Measurements from ENCODE around the gene SEMA6A. TPM values are rescaled to one million over a fixed set of nuclear protein-coding genes. Genes with fewer than 3 reads are reported as not detected.

Gene SEMA6A
- total RNA-seq, 4 donors from 2014 or later = 22.4 to 118 (median 48.7) TPM

GRCh38 chr5:116459301-116459700 is 115.3 kb downstream of the SEMA6A start:
- Histone ChIP-seq H3K9me3 (no peaks in the 10 kb centered on the region), H3K4me3 (no peak overlapping the region), H3K36me3 (no peaks in the 10 kb centered on the region), H3K27me3 (no peaks in the 10 kb centered on the region), H3K4me1 (no peaks in the 10 kb centered on the region), H3K27ac (no peak overlapping the region)
- DNase-seq = no peak
- intact Hi-C loops (cut with DNase I; ENCODE audit: low total_unique reads) = no loop called here
- TF ChIP-seq CTCF (IDR thresholded peaks at IDR 0.05) = no peak
- TF ChIP-seq POLR2A (IDR thresholded peaks at IDR 0.05) = no peak

DNA sequence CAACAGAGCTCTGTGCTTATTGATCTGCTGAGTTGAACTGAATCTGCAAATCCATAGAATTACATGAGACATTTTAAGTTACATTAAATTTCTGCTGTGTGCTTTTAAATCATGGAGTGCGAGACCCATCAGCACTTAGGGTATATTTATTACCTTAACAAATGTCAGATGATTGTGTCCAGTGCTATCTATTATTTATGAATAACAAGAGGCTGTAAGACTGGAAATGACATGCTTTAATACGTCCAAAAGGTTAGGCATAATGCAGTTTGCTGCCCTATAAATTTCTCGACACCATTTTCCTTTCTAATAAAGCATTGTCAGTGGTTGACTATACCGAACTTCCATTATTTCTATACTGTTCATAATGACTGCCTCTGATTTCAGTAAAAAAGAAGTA is 117.6 kb downstream of the SEMA6A start:
- Histone ChIP-seq H3K9me3 (no peaks in the 10 kb centered on the region), H3K27ac (no peak overlapping the region), H3K27me3 (no peaks in the 10 kb centered on the region), H3K4me3 (no peak overlapping the region), H3K36me3 (no peaks in the 10 kb centered on the region), H3K4me1 (no peaks in the 10 kb centered on the region)
- intact Hi-C loops (cut with DNase I; ENCODE audit: low total_unique reads) = no loop called here
- DNase-seq = no peak
- no peak for TF ChIP-seq CTCF (IDR thresholded peaks at IDR 0.05)
- TF ChIP-seq POLR2A (IDR thresholded peaks at IDR 0.05) = no peak

- no peak for DNase-seq
- Histone ChIP-seq H3K4me1 (no peaks in the 10 kb centered on the region), H3K4me3 (no peak overlapping the region), H3K36me3 (no peaks in the 10 kb centered on the region), H3K27me3 (no peaks in the 10 kb centered on the region), H3K27ac (no peak overlapping the region), H3K9me3 (no peaks in the 10 kb centered on the region)
- intact Hi-C loops (cut with DNase I; ENCODE audit: low total_unique reads) = no loop called here
- TF ChIP-seq CTCF (IDR thresholded peaks at IDR 0.05) = no peak
- no peak for TF ChIP-seq POLR2A (IDR thresholded peaks at IDR 0.05)
Observed at GRCh38 chr5:116456036-116456435, 118.6 kb downstream of the SEMA6A start.

- H3K9me3 ChIP-seq = no peaks in the 10 kb centered on the region
- no peak for DNase-seq
- no peaks in the 10 kb centered on the region for H3K36me3 ChIP-seq
- TF ChIP-seq CTCF (IDR thresholded peaks at IDR 0.05) = no peak
- no peak for TF ChIP-seq POLR2A (IDR thresholded peaks at IDR 0.05)
- no peak overlapping the region for H3K27ac ChIP-seq
- no peaks in the 10 kb centered on the region for H3K4me1 ChIP-seq
- intact Hi-C loops (cut with DNase I; ENCODE audit: low total_unique reads) = no loop called here
- H3K4me3 ChIP-seq = no peak overlapping the region
- no peaks in the 10 kb centered on the region for H3K27me3 ChIP-seq
Observed at GRCh38 chr5:116455061-116455460, 119.6 kb downstream of the SEMA6A start.

DNA sequence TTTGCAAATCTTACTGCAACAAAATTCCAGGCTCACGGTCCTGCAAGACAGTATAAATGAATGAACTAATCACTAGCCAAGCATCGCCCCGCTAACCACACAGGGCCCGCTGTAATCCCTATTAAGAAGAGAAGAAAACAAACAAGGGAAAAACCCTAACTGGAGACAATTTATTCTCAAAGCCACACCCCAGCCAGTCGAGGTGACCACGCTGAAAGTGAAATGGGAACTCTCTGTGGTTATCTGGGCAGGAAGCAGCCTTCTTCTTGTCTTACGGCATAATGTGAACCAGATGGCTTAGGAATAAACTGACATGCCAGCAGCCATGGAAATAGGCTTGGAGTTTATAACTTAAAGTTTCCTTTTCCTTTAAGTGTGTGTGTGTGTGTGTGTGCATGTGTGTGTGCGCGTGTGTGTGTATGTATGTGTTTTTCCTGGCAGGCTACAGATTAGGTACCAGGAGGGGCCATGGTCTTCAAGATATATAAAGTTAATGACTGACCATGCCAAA is 120.2 kb downstream of the SEMA6A start:
- Histone ChIP-seq H3K9me3 (no peaks in the 10 kb centered on the region), H3K27ac (no peak overlapping the region), H3K4me1 (no peaks in the 10 kb centered on the region), H3K27me3 (no peaks in the 10 kb centered on the region), H3K36me3 (no peaks in the 10 kb centered on the region), H3K4me3 (no peak overlapping the region)
- no peak for DNase-seq
- TF ChIP-seq CTCF (IDR thresholded peaks at IDR 0.05) (no peak), POLR2A (IDR thresholded peaks at IDR 0.05) (no peak)
- intact Hi-C loops (cut with DNase I; ENCODE audit: low total_unique reads) = no loop called here
